B cell (primary cell): Measurements from ENCODE around the gene NIP7. TPM values are rescaled to one million over a fixed set of nuclear protein-coding genes. Genes with fewer than 3 reads are reported as not detected.

Experiments used
- ATAC-seq: fragments of 200-7000 bp; cut with Tn5 transposase; one replicate; pipeline ENCODE4 v1.10.0; 2021; ENCODE audit warnings: low read depth, mild to moderate bottlenecking, moderate number of reproducible peaks, moderate library complexity
- CTCF ChIA-PET: fragments of 350-600 bp; sonication (Branson Sonifier 250); formaldehyde crosslinking; loops from one replicate; lab custom pipeline; 2021; ENCODE audit warnings: antibody characterized with exemption, inconsistent platforms; lab: Charles Lee
- POLR2A ChIA-PET: fragments of 350-600 bp; sonication (Branson Sonifier 250); formaldehyde crosslinking; loops from one replicate; lab custom pipeline; 2021; ENCODE audit warnings: antibody characterized with exemption; lab: Charles Lee
- DNase-seq: peaks from one replicate; pipeline ENCODE4 v3.0.0; 2013
- H2AFZ ChIP-seq: 2 replicates; pipeline ENCODE4 v1.6.1; 2012; ENCODE audit warnings: mild to moderate bottlenecking, low read depth, low read length; ENCODE audit not compliant: insufficient read depth, poor library complexity, severe bottlenecking
- H3K27ac ChIP-seq, 2 donors: 1 replicate in 1 of 2; 2 replicates in 1 of 2; pipeline ENCODE4 v1.5.1; 2012 to 2013; ENCODE audit warnings: low read length in 2 of 2, mild to moderate bottlenecking in 2 of 2, moderate library complexity in 1 of 2
- H3K27me3 ChIP-seq, 4 experiments: fragments of 200-600 bp in 1 of 4; sonication (generic) in 1 of 4; replicated peaks in 1 of 4; 1 replicate in 2 of 4; 2 replicates in 2 of 4; pipeline versions ENCODE4 v1.6.1 to v1.7.0; 2013 to 2016; ENCODE audit warnings: low read length in 3 of 4, mild to moderate bottlenecking in 2 of 4, mixed read lengths in 1 of 4, moderate library complexity in 1 of 4; ENCODE audit not compliant: insufficient read depth in 4 of 4, control insufficient read depth in 3 of 4; ENCODE audit errors: control extremely low read depth in 1 of 4
- H3K36me3 ChIP-seq, 2 experiments: replicated peaks in 1 of 2; 1 replicate in 1 of 2; 2 replicates in 1 of 2; pipeline versions ENCODE4 v1.6.1 to v1.7.1; 2013; ENCODE audit warnings: low read length in 1 of 2; ENCODE audit not compliant: insufficient read depth in 2 of 2, control insufficient read depth in 1 of 2; ENCODE audit errors: control extremely low read depth in 1 of 2, extremely low read depth in 1 of 2
- H3K4me1 ChIP-seq, 2 donors: fragments of 200-600 bp in 1 of 2; sonication (generic) in 1 of 2; 1 replicate in 1 of 2; 2 replicates in 1 of 2; pipeline versions ENCODE4 v1.5.1 to v1.6.1; 2013 to 2017; ENCODE audit warnings: low read length in 2 of 2; ENCODE audit not compliant: control insufficient read depth in 2 of 2, insufficient read depth in 2 of 2
- H3K4me2 ChIP-seq: replicated peaks from 2 replicates; pipeline ENCODE3; 2012; ENCODE audit warnings: mild to moderate bottlenecking, low read depth, low read length; ENCODE audit not compliant: poor library complexity, severe bottlenecking
- H3K4me3 ChIP-seq, 5 experiments: fragments of 200-600 bp in 1 of 5; sonication (generic) in 1 of 5; 1 replicate in 3 of 5; 2 replicates in 2 of 5; pipeline versions ENCODE4 v1.5.1 to v1.7.0; 2011 to 2016; ENCODE audit warnings: low read length in 4 of 5, mild to moderate bottlenecking in 4 of 5, low read depth in 2 of 5, control low read depth in 1 of 5, moderate library complexity in 1 of 5; ENCODE audit not compliant: insufficient read depth in 1 of 5; ENCODE audit errors: control extremely low read depth in 1 of 5, extremely low read depth in 1 of 5
- H3K79me2 ChIP-seq: fragments of 200-600 bp; sonication (generic); one replicate; pipeline ENCODE4 v1.6.0; 2016; ENCODE audit warnings: low read length; ENCODE audit not compliant: control insufficient read depth, insufficient read depth
- H3K9ac ChIP-seq: fragments of 200-600 bp; sonication (generic); 2 replicates; pipeline ENCODE4 v1.6.1; 2017; ENCODE audit warnings: mild to moderate bottlenecking, low read length, moderate library complexity
- H3K9me3 ChIP-seq, 3 donors: one replicate each; pipeline versions ENCODE4 v1.6.1 to v1.7.1; 2013; ENCODE audit warnings: low read length in 2 of 3; ENCODE audit not compliant: control insufficient read depth in 2 of 3, insufficient read depth in 1 of 3; ENCODE audit errors: control extremely low read depth in 1 of 3
- H4K20me1 ChIP-seq: 2 replicates; pipeline ENCODE4 v1.6.0; 2012; ENCODE audit warnings: mild to moderate bottlenecking, low read length; ENCODE audit not compliant: insufficient read depth, control insufficient read depth, poor library complexity, severe bottlenecking
- H3K27ac Mint-ChIP-seq: one replicate; pipeline ENCODE4 v1.8.0; 2021; ENCODE audit warnings: mixed read lengths
- H3K27me3 Mint-ChIP-seq: one replicate; pipeline ENCODE4 v1.8.0; 2021; ENCODE audit warnings: mixed read lengths
- H3K4me1 Mint-ChIP-seq: one replicate; pipeline ENCODE4 v1.8.0; 2021; ENCODE audit warnings: mixed read lengths
- H3K4me3 Mint-ChIP-seq: one replicate; pipeline ENCODE4 v1.8.0; 2021; ENCODE audit warnings: mixed read lengths
- H3K9me3 Mint-ChIP-seq: one replicate; pipeline ENCODE4 v1.8.0; 2022; ENCODE audit warnings: mixed read lengths; ENCODE audit not compliant: insufficient read depth
- CTCF ChIP-seq: fragments of 200-600 bp; IDR thresholded peaks from one replicate; pipeline ENCODE4 v1.8.0; 2022; ENCODE audit warnings: antibody characterized with exemption, mild to moderate bottlenecking
- EZH2 ChIP-seq: IDR thresholded peaks from 2 replicates; pipeline ENCODE4 v1.6.1; 2012; ENCODE audit warnings: borderline replicate concordance, low read depth, mild to moderate bottlenecking, moderate library complexity, low read length; ENCODE audit not compliant: insufficient read depth, poor library complexity, severe bottlenecking
- WGBS: methylation state at CpG from one replicate; pipeline ENCODE4 v1.1.5; 2013; ENCODE audit warnings: missing lambda C conversion rate; ENCODE audit not compliant: insufficient coverage; 5-methylcytosine and 5-hydroxymethylcytosine counted together
- intact Hi-C: fragments of 100-400 bp; cut with micrococcal nuclease; formaldehyde crosslinking; loops from one replicate; pipeline ENCODE4 v1.10.0; 2022
- polyA plus RNA-seq: library from polyadenylated mRNA; depleted of rRNA; stranded (reverse); fragments of >200 nt; gene quantifications from 2 replicates; pipeline ENCODE4 v1.2.3, GENCODE V29; 2012
- total RNA-seq, 2 donors: library from RNA; stranded (reverse); fragments of 120-200 nt in 1 of 2; gene quantifications; 1 replicate in 1 of 2; 2 replicates in 1 of 2; pipeline versions ENCODE4 v1.2.3 to v1.2.4, GENCODE V29; 2013 to 2022

The NIP7 gene
- total and polyA plus RNA-seq, 2 donors (not counting 1 experiment from before 2014, with no cell fraction given) = 4.4 to 20.2 TPM

- ChIA-PET CTCF (interaction anchor here (0.8 to 1.7 kb wide), 6 partner anchors 9 to 809 kb away, joined by 3 to 7 read pairs (median 4); partner anchors contain the start of genes COG8 and NIP7), POLR2A (interaction anchor here (2.5 kb wide), 1 partner anchor 9 kb away, joined by 11 read pairs; the partner anchor contains the start of genes COG8 and NIP7)
- H3K9ac ChIP-seq = peak overlapping the region; percentile 78
- peak overlapping the region; percentile 83 for H3K4me2 ChIP-seq
- peak overlapping the region; percentile 76 for H3K4me3 Mint-ChIP-seq
- H2AFZ ChIP-seq = peak overlapping the region; percentile 98
- no peak for DNase-seq
- H3K4me3 ChIP-seq = peak overlapping the region in 4 of 5 experiments; percentile 64 to 88 (median 74)
- 11% methylated on average over 77 of the region's 77 CpGs for WGBS
- H3K27me3 ChIP-seq = no peaks in the 10 kb centered on the region
- peaks cover 74% of the 10 kb centered on the region for H3K79me2 ChIP-seq
- peaks cover 31% of the 10 kb centered on the region for H4K20me1 ChIP-seq
- peak overlapping the region in 1 of 2 donors; percentile 88 for H3K27ac ChIP-seq
- H3K4me1 ChIP-seq = peaks cover 15 to 32% of the 10 kb centered on the region in 2 donors
- peak; percentile 21 for ATAC-seq
- H3K27me3 Mint-ChIP-seq = no peaks in the 10 kb centered on the region
- intact Hi-C loops = loop anchor here (1.0 to 2.0 kb wide), 5 partner anchors 10 to 235 kb away; partner anchors contain the start of genes COG8, CYB5B, NFAT5 and NIP7
- no peak for TF ChIP-seq CTCF
- TF ChIP-seq EZH2 = no peak
- peaks cover 39% of the 10 kb centered on the region for H3K4me1 Mint-ChIP-seq
- H3K36me3 ChIP-seq = peaks cover 1 to 50% of the 10 kb centered on the region in 2 experiments
- no peaks in the 10 kb centered on the region for H3K9me3 ChIP-seq
- no peaks in the 10 kb centered on the region for H3K9me3 Mint-ChIP-seq
- H3K27ac Mint-ChIP-seq = peak overlapping the region; percentile 72
Observed at GRCh38 chr16:69329369-69330285, 9.9 kb upstream of the NIP7 start.
